Activated gamma-delta T cell treated with Interleukin-2 at 50 U/mL for 16 hours (primary cell): ENCODE results near the gene KCNK1.
"Not testable (repeated sequence)": the region's sequence is repeated elsewhere in the genome, so short reads cannot be mapped to it uniquely, and the experiment has no call there.

Experiments
- DNase-seq: peaks from one replicate; pipeline ENCODE4 v3.0.0-alpha.2; 2020

Gene KCNK1

GRCh38 chr1:233608988-233609387 is 4.9 kb upstream of the KCNK1 start:
- DNase-seq: no peak

DNA sequence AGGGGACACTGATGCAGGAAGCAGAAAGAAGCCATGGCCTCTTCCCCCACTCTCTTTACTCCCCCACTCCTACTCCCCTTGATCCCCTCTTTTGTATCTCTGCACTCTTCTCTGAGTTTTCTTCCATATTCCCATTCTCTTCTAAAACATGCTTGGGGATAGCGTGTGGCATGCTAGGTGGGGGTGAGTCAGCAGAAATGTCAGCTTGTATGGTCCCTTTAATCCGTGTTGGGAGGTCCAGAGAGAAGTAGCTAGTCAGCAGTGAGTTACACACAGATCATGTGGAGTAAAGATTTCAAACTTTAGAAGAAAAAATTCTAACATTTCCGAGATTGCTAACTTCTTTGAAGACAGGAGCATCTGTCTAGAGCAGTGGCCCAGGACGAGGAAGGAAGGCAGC is 4.0 kb upstream of the KCNK1 start:
- no peak for DNase-seq

GRCh38 chr1:233610628-233611027 is 3.3 kb upstream of the KCNK1 start:
- DNase-seq: no peak

DNA sequence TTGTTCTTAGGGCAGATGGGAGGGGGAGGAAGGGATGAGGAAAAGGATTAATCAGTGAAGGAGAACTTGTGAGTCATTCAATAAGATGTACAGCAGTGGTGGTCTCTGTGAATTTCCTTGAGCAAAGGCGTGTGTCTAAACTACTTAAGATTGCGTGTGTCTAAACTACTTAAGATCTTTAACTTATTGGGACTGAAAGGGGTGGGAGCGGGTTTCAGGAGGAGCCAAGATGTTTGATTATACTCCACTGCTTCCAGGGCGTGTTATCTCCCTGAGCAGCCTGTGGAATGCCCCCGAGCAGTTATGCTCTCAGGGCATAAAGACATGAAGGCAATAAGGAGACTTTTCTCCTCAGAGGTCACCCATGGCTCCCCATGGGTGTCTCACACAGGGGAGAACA is 2.5 kb upstream of the KCNK1 start:
- not testable (repeated sequence) for DNase-seq

DNA sequence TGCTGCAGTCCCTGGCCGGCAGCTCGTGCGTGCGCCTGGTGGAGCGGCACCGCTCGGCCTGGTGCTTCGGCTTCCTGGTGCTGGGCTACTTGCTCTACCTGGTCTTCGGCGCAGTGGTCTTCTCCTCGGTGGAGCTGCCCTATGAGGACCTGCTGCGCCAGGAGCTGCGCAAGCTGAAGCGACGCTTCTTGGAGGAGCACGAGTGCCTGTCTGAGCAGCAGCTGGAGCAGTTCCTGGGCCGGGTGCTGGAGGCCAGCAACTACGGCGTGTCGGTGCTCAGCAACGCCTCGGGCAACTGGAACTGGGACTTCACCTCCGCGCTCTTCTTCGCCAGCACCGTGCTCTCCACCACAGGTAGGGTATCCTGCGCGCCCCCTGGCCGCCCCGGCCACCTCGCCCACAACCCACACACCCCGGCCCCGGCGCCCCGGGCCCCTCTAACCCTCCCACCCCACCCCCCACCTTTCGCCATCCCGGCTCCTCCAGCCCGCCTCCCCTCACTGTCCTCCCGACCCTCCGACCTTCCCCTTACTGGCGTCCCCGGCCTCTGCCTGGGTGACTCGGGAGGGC is 352 bp downstream of the KCNK1 start:
- no peak for DNase-seq

- no peak for DNase-seq
These were observed 1.0 kb downstream of the KCNK1 start for GRCh38 chr1:233614743-233615521.

- no peak for DNase-seq
These were observed 1.7 kb downstream of the KCNK1 start for GRCh38 chr1:233615571-233615970.

GRCh38 chr1:233617025-233617424 is 3.1 kb downstream of the KCNK1 start:
- DNase-seq: no peak

DNA sequence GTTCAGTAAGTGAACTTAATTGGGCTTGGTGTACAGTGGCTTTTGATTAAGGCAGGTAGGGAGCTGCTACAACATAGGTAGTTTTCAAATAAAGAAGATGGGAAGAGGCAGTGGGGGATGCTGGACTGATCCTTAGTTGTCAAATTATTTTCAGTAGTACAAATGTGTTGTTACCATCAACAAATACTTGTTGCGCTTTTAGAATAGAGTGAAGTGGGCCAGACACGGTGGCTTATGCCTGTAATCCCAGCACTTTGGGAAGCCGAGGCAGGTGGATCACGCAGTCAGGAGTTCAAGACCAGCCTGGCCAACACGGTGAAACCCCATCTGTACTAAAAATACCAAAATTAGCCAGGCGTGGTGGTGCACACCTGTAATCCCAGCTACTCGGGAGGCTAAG is 5.5 kb downstream of the KCNK1 start:
- DNase-seq: not testable (repeated sequence)

GRCh38 chr1:233620065-233620464 is 6.2 kb downstream of the KCNK1 start:
- no peak for DNase-seq

DNA sequence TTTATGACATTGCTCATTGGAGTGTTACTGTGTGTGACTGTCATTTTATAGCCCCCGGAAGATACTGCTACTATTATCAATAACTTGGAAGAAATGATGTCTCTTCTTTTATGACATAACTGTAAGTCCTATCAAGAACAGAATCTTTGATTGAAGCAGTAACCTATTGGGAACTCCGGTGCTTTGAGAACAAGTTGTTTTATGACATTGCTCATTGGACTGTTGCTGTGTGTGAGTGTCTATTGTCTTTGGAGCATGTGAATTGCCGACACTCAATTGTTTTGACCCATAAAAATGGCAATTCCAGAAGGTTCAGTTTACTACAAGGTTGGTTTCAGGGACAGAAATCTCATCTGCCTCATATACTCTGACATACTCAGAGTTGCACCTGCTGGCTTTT is 8.0 kb downstream of the KCNK1 start:
- no peak for DNase-seq

GRCh38 chr1:233624289-233624688 is 10.4 kb downstream of the KCNK1 start:
- no peak for DNase-seq

- no peak for DNase-seq
These were observed 11.2 kb downstream of the KCNK1 start for GRCh38 chr1:233625087-233625486.

GRCh38 chr1:233625510-233625981 is 11.6 kb downstream of the KCNK1 start:
- no peak for DNase-seq

- DNase-seq: no peak
These were observed 13.5 kb downstream of the KCNK1 start for GRCh38 chr1:233627376-233627775.

- no peak for DNase-seq
These were observed 13.9 kb downstream of the KCNK1 start for GRCh38 chr1:233627823-233628222.

GRCh38 chr1:233629305-233629935 is 15.5 kb downstream of the KCNK1 start:
- DNase-seq: no peak

DNA sequence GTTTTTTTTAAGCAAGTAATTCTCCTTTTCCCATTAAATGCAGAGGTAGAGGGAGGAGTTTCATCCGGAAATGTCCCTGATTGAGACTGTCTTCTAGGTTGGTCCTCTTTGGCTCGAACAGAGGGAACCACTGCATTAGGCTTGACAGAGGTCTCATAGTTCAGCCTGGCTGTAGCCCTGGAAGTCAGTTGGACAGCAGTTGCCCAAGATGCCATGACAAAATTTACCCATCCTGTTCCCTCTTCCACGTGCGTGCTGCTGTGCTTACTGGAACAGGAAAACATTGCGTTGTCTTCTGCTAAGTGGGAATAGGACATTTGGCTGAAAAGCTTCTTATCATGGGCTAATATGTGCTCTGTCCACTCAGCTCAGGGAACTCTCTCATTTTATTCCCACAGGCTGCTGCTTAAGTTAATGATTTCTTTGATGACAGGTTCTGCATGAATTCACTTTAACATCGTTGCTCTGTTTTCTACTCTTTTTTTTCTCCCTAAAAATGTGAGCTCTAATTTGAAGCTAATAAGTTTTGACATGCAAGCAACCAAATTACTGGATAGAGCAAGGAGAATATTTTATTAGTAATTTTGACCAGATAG is 18.0 kb downstream of the KCNK1 start:
- DNase-seq: no peak

GRCh38 chr1:233632436-233632835 is 18.5 kb downstream of the KCNK1 start:
- no peak for DNase-seq

- DNase-seq: no peak
These were observed 22.0 kb downstream of the KCNK1 start for GRCh38 chr1:233635765-233636502.

GRCh38 chr1:233636503-233636877 is 22.6 kb downstream of the KCNK1 start:
- DNase-seq: no peak

DNA sequence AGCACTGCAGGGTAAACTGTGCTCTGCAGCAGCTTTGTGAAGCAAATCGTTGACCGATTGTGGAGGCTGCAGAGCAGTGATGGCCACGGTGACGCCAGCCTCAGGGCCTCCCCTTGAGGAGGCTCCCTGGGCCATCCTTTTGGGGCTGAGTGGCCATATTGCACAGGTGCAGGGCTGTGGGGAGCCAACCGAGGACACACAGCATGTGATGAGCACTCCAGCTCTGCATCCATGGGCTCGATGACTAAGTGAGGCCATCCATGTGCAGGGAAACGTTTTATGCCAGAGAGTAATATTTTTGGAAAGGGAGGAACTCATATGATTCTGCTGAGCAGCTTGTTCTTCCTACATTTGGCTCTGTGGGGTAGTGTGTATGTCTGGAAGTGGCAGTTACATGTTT is 24.6 kb downstream of the KCNK1 start:
- DNase-seq: no peak

GRCh38 chr1:233639611-233640010 is 25.7 kb downstream of the KCNK1 start:
- no peak for DNase-seq
